Adipocyte (in vitro differentiated cells): ENCODE results near the gene SZT2.
"Not testable (repeated sequence)": the region's sequence is repeated elsewhere in the genome, so short reads cannot be mapped to it uniquely, and the experiment has no call there.

Source experiments
- DNase-seq: peaks from one replicate; pipeline ENCODE4 v3.0.0-alpha.2; 2015; ENCODE audit warnings: low read depth
- H3K27me3 ChIP-seq: replicated peaks from 2 replicates; pipeline ENCODE4 v1.7.0; 2013; ENCODE audit warnings: mild to moderate bottlenecking, low read length, moderate library complexity; ENCODE audit not compliant: control insufficient read depth, insufficient read depth
- H3K36me3 ChIP-seq: 2 replicates; pipeline ENCODE4 v1.7.0; 2013; ENCODE audit warnings: low read length, mild to moderate bottlenecking, moderate library complexity; ENCODE audit not compliant: control insufficient read depth, insufficient read depth, severe bottlenecking
- H3K4me1 ChIP-seq: 2 replicates; pipeline ENCODE4 v1.7.0; 2013; ENCODE audit warnings: mild to moderate bottlenecking, low read length, moderate library complexity; ENCODE audit not compliant: control insufficient read depth, insufficient read depth
- H3K4me3 ChIP-seq: 2 replicates; pipeline ENCODE4 v1.7.0; 2013; ENCODE audit warnings: mild to moderate bottlenecking, low read length, moderate library complexity
- H3K9ac ChIP-seq: 2 replicates; pipeline ENCODE4 v1.7.0; 2013; ENCODE audit warnings: mild to moderate bottlenecking, low read length, moderate library complexity
- H3K9me3 ChIP-seq: 2 replicates; pipeline ENCODE4 v1.7.0; 2013; ENCODE audit warnings: mild to moderate bottlenecking, low read length, moderate library complexity; ENCODE audit not compliant: control insufficient read depth

Gene SZT2

GRCh38 chr1:43452789-43453441 is 63.2 kb downstream of the SZT2 start:
- DNase-seq = peak; percentile 65
- Histone ChIP-seq H3K4me1 (peaks cover 29% of the 10 kb centered on the region), H3K9me3 (no peaks in the 10 kb centered on the region), H3K4me3 (peak overlapping the region; percentile 53), H3K9ac (peak overlapping the region; percentile 87), H3K36me3 (peaks cover 40% of the 10 kb centered on the region), H3K27me3 (no peaks in the 10 kb centered on the region)

GRCh38 chr1:43453442-43454269 is 64.0 kb downstream of the SZT2 start, which contains the start of gene HYI:
Gene HYI (minus strand): TSS chr1:43453931. CDS start chr1:43453793, 138 bp downstream.
- Histone ChIP-seq H3K36me3 (peaks cover 33% of the 10 kb centered on the region), H3K27me3 (no peaks in the 10 kb centered on the region), H3K9ac (peak within 1 kb of the TSS; percentile 87), H3K4me1 (peaks cover 26% of the 10 kb centered on the region), H3K9me3 (no peaks in the 10 kb centered on the region), H3K4me3 (peak within 1 kb of the TSS; percentile 73)
- DNase-seq = peak; percentile 91

- peaks cover 23% of the 10 kb centered on the region for H3K4me1 ChIP-seq
- peak overlapping the region; percentile 73 for H3K4me3 ChIP-seq
- H3K9me3 ChIP-seq = no peaks in the 10 kb centered on the region
- peak; percentile 83 for DNase-seq
- no peaks in the 10 kb centered on the region for H3K27me3 ChIP-seq
- H3K9ac ChIP-seq = peak overlapping the region; percentile 87
- peaks cover 25% of the 10 kb centered on the region for H3K36me3 ChIP-seq
These were observed 64.7 kb downstream of the SZT2 start for GRCh38 chr1:43454270-43455011.

GRCh38 chr1:43455213-43455889 is 65.7 kb downstream of the SZT2 start:
- H3K9me3 ChIP-seq = no peaks in the 10 kb centered on the region
- peaks cover 16% of the 10 kb centered on the region for H3K36me3 ChIP-seq
- H3K9ac ChIP-seq = no peak overlapping the region
- peak overlapping the region; percentile 73 for H3K4me3 ChIP-seq
- no peak for DNase-seq
- no peaks in the 10 kb centered on the region for H3K27me3 ChIP-seq
- peaks cover 23% of the 10 kb centered on the region for H3K4me1 ChIP-seq

- H3K36me3 ChIP-seq, H3K27me3 ChIP-seq, DNase-seq, H3K9ac ChIP-seq, H3K9me3 ChIP-seq, H3K4me3 ChIP-seq: not testable (repeated sequence)
- H3K4me1 ChIP-seq = peaks cover 18% of the 10 kb centered on the region
These were observed 68.7 kb downstream of the SZT2 start for GRCh38 chr1:43458379-43458778.

GRCh38 chr1:43460988-43461693 is 71.4 kb downstream of the SZT2 start:
- Histone ChIP-seq H3K4me3 (no peak overlapping the region), H3K36me3 (no peaks in the 10 kb centered on the region), H3K27me3 (no peaks in the 10 kb centered on the region), H3K9ac (no peak overlapping the region), H3K4me1 (peaks cover 10% of the 10 kb centered on the region), H3K9me3 (no peaks in the 10 kb centered on the region)
- no peak for DNase-seq

- Histone ChIP-seq H3K9me3 (no peaks in the 10 kb centered on the region), H3K4me3 (no peak overlapping the region), H3K4me1 (peaks cover 14% of the 10 kb centered on the region), H3K36me3 (no peaks in the 10 kb centered on the region), H3K9ac (no peak overlapping the region), H3K27me3 (no peaks in the 10 kb centered on the region)
- DNase-seq = peak; percentile 28
These were observed 73.8 kb downstream of the SZT2 start for GRCh38 chr1:43463479-43463878.

GRCh38 chr1:43464681-43465504 is 75.2 kb downstream of the SZT2 start:
- no peak for DNase-seq
- Histone ChIP-seq H3K27me3 (no peaks in the 10 kb centered on the region), H3K4me1 (peaks cover 27% of the 10 kb centered on the region), H3K9ac (no peak overlapping the region), H3K36me3 (no peaks in the 10 kb centered on the region), H3K4me3 (no peak overlapping the region), H3K9me3 (no peaks in the 10 kb centered on the region)

GRCh38 chr1:43465505-43466067 is 75.9 kb downstream of the SZT2 start:
- Histone ChIP-seq H3K4me3 (no peak overlapping the region), H3K36me3 (no peaks in the 10 kb centered on the region), H3K27me3 (no peaks in the 10 kb centered on the region), H3K9me3 (no peaks in the 10 kb centered on the region), H3K4me1 (peaks cover 34% of the 10 kb centered on the region), H3K9ac (no peak overlapping the region)
- DNase-seq = no peak
